GM18526 (cell line): ENCODE measurements around the gene DNAJC5.

Experiments
- POLR2A ChIP-seq: IDR thresholded peaks from 3 replicates; pipeline ENCODE4 v1.6.1; 2011; ENCODE audit not compliant: insufficient read length; ENCODE audit errors: extremely low read depth

DNAJC5 gene

DNA sequence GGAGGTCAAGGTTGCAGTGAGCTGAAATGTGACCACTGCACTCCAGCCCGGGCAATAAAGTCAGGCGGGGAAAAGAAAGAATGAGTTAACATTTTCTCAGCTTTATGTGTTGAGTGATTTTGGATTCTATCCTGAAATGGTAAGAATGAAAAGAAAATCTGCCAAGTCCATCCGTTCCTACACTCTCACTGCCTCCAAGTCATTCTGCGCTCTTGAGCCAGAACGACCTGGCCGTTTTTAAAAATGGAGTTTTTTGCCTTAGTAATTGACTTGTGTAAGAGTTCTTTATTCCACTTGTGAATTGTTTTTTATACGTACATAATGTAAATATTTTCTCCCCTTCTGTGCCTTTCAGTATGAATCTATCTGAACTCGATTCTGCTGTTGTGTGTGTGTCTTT lies 28.7 kb downstream of the DNAJC5 start:
- TF ChIP-seq POLR2A, result no peak

DNA sequence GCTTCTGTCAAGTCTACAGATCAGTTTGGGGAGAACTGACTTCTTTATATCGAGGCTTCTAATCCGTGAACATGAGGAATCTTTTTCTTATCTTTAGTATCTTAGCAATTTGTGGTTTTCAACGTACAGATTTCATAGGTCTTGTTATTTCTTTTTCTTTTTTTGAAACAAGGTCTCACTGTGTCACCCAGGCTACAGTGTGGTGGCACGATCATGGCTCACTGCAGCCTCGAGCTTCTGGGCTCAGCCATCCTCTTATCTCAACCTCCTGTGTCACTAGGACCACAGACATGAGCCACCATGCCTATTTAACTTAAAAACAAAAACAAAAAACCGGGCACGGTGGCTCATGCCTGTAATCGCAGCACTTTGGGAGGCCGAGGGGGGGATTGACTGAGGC lies 29.3 kb downstream of the DNAJC5 start:
- no peak for TF ChIP-seq POLR2A

DNA sequence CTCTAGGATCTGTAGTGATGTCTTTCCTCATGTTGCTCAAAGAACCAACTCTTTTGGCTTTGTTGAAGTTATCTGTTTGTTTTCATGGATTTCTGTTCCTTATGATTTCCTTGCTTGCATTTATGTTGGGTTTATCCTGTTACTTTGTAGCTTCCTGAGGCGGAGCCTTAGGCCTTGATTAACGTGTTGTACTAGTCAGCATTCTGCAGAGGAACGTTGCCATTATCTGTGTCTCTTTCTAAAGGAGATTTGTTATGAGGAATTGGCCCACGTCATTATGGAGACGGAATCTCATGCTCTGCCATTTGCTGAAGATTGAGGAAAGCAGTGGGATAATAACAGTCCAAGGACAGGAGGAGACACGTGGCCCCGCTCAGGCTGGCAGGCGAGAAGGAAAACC lies 31.4 kb downstream of the DNAJC5 start:
- TF ChIP-seq POLR2A, result no peak

DNA sequence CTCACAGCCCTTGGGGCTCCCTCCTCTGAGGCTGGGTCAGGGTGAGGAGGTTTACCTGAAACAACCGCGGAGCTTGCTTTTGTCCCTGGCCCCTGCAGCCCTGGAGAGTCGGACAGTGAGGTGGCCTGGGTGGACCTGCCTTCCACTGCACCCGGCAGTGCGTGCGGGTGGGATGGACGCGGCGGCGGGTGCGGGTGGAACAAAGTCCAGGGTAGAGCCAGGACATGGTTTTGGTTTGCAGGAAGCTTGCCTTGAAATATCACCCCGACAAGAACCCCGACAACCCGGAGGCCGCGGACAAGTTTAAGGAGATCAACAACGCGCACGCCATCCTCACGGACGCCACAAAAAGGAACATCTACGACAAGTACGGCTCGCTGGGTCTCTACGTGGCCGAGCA lies 34.1 kb downstream of the DNAJC5 start:
- TF ChIP-seq POLR2A, result no peak

DNA sequence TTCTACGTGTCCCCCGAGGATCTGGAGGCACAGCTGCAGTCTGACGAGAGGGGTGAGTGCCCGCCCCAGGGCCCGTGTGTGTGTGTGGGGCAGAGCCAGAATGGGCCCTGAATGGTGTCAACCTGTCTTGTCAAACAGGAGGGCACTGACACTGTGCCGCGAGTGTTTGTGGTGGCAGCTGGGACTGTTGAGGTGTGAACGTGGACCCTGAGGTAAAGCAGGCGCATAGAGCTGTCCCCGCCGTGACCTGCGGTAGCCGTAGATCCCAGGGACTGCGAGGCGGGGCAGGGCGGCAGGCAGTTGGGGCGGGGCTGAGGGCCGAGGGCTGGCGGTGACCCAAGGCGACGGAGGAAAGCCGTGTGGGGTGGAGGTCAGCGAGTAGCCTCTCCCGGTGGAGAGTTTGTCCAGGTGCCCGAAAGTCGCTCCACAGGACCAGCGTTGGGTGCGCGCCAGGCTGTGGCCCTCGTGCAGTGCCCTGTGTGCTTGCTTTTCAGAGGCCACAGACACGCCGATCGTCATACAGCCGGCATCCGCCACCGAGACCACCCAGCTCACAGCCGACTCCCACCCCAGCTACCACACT lies 36.1 kb downstream of the DNAJC5 start:
- no peak for TF ChIP-seq POLR2A

DNA sequence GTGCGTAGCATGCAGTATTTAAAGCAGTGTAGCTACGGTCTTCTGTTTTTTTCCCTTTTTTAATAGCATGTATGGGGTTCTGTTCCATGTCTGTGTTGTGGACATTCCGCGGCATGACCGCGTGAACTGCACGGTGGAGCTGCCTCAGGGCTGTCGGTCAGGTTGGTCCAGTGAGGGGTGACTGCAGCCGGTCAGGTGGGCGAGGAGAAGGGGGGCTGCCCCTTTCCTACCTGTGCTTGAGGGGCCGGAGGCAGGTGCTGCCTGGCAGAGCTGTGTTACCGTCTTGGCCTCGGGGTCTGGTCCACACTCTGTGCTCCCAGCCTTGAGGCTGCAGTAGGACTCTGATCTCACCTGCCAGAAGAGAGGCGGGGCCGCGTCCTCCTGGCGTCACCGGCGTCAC lies 36.8 kb downstream of the DNAJC5 start:
- TF ChIP-seq POLR2A, result no peak

DNA sequence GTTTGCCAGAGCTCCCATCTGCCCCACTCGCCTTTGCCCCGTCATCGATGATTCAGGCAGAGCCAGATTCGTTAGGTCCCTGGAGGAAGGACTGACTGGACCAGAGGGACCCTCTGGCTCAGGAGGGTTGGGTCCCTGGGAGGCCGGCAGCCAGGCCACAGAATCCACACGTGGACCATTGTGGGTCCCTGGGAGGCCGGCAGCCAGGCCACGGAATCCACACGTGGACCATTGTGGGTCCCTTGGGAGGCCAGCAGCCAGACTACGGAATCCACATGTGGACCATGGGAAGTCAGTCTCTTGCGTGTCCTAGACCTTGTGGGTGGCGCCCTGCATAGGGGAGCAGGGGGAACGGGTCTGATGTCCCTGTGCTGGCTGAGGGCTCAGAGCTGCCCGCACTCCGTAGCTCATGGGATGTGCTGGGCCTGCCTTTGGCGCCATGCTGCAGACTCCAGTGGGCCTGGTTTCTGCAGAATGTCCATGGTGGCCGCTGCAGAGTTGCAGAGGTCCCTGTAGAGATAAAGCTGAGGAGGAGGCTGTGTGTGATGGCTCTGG lies 37.8 kb downstream of the DNAJC5 start:
- no peak for TF ChIP-seq POLR2A

DNA sequence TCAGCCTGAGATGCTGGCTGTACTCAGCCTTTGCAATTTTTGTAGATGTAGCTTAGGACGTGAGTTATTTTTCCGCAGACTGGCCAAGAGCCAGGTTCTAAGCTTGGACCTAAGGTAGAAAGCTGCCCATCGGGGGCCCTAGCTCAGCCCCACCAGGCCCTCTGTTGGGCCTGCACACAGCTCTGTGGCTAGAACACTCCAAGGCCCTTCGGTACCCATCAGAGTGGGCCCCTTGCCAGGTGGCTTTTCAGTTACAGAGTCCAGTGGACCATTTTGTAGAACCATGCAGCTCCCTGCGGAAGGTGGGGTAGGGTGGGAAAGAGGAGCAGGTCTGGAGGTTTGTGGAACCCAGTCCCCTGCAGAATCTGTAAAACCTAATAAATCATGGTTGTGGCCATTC lies 38.7 kb downstream of the DNAJC5 start:
- no peak for TF ChIP-seq POLR2A

DNA sequence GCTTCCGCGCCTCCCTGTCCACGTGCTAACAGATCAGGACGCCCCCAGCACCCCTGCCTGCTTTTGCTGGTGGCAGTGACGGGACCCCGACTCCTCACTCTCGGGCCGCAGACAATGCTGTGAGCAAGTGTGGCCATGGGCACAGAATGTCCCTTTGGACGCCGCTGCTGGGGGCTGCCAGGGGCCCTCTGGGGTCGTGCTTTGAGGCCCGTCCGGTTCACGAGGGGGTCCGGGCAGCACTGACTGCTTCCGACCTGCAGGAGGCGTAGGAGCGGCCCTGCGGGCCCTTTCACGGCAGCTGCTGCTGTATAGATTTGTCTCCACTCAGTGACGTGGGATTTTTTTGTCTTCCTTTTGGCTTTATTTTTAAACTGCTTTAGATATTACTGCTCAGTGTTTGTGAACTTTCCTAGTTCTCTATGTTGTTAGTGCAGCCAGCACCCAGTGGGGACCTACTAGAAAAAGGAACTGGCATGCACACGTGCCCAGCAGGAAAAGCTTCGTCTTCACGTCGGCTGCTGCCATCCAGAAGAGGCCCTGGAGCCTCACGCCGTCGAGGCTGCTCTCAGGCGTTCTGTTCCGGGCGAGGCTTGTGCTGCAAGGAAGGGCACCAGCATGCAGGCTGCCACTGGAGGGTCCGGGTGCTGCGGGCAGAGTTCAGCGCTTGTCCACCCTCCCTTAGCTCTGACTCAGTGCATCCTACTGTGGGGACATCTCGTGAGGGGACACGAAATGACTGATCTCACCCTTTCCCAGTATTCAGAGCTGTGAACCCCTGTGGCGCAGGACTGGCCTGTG lies 39.5 kb downstream of the DNAJC5 start:
- no peak for TF ChIP-seq POLR2A

DNA sequence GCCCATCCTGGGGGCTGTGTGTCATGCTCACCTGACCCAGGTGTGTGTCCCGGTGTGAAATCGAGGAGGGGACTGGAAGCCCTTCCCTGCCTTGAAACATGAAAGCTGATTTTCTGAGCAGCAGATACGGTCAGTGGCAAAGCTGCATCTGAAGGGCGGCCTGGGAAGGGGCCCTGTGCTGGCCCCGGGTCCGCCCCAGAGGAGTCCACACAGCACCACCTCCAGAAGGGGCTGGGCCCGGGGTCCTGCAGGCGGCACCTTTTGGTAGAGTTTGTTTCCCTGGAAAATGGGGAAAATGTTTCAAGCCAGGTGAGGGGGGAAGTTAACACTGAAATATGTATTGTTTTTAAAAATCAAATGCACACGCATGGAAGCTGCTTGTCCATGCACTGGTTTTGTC lies 40.5 kb downstream of the DNAJC5 start:
- no peak for TF ChIP-seq POLR2A

DNA sequence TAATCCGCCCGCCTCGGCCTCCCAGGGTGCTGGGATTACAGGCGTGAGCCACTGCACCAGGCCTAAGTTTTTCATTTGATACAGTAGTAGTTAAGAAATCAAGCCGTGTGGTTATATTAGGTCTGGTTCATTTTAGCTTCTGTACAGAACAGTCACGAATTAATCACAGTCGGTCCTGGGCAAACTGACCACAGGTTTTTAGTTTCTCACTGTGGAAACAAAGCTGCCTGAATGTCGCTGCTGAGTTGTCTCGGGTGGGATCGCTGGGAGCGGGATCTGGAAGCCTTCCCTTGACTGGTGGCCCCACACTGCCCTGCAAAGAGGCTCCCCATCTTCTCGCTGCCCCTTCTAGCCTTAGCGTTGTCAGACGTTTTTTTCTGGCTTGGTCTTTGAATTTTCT lies 42.7 kb downstream of the DNAJC5 start:
- no peak for TF ChIP-seq POLR2A

DNA sequence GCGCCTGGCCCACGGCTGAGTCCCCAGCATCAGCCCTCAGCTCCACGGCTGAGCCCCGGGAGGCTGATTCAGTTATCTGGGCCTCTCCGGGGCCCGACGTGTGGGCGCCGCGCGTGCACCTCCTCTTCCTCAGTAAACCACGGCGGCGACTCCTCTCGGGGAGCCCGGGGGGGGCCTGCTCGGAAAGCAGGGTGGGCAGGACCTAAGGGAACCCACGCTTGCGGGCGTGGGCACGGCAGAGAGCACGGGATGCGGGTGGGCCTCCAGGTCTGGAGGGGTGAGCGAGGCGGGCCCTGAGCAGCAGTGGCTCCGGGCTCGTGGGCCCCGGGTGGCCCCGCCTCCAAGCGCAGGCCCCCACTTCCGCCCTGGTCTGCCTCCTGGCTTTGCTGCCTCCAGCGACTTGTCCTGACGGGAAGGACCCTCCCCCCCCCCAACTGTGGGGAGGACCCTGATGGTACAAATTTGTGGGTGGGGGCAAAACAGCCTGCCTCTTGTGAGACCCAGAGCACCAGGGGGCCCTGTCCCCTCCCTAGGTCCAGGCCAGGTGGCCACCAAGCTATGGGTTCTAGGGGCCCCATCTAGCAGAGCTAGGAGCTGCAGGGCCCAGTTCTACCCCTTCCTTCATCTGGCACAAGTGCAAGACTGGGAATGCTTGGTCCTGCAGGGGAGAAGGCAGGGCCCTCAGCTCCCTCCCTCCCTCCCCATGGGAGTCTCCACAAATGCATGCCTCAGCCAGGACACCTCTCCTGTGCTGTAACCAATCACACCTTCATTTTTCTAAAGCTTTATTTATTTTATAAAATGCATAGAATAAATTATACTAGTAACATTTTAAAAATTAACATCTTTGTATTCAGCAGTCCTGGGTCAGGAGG lies 44.4 kb downstream of the DNAJC5 start:
- no peak for TF ChIP-seq POLR2A

DNA sequence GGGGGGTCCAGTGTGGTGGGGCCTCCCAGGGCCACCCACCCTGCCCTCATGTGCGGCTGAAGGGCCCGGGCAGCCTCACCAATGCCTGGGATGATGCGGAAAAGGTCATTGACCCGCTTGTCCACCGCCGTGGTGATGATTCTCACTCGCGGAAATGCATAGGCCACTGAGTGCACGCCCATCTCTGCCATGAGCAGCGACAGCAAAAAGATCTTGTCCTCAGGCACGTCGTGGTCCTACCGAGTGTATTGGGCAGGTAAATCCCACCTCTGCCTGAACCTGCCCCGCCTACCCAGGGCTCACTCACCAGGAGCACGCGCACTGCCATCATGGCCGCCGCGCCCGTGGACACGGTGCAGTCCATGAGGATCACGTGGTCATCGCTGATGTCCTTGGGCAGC lies 45.1 kb downstream of the DNAJC5 start:
- no peak for TF ChIP-seq POLR2A

DNA sequence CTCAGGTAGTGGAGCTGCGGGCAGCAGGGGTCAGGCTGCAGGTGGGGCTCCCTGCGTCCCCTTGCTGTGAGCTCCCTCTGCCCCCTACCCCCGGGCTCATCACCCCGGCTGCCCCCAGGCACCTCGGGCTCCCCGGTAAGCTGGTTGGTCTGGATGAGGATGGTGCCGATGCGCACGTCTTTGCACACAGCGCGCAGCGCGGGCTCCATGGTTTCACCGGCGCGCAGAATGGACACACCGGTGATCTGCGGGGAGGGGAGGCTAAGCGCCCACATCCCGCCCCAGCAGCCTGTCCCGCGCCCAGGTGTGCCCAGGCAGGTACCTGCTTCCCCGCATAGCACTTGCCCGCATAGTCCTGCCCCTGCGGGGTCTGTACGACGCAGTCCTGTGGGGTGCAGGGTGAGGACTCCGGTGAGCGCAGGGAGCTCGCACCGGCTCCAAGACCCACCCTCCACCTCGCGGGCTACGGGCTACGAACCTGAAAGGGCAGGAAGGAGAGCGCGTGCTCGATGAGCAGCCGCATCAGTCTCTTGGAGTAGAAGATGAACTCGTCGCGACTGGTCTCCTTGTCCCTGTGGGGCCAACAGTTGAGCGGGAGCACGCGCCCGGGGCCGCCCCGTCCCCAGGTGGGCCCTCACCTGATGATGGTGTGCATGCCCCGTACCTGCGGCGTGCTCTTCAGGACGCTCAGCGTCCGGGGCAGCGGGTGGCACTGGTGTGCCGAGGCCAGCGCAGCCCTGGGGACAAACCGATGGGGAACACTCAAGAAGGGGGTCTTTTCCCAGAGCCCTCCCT lies 45.7 kb downstream of the DNAJC5 start:
- TF ChIP-seq POLR2A, result no peak
